ENCODE data around the gene GNAQ. TPM values are rescaled to one million over a fixed set of nuclear protein-coding genes. Genes with fewer than 3 reads are reported as not detected.
"Not testable (repeated sequence)": the region's sequence is repeated elsewhere in the genome, so short reads cannot be mapped to it uniquely, and the experiment has no call there.

Gene GNAQ
- total RNA-seq, 1 donor from 2014 or later: 12.2 TPM

DNA sequence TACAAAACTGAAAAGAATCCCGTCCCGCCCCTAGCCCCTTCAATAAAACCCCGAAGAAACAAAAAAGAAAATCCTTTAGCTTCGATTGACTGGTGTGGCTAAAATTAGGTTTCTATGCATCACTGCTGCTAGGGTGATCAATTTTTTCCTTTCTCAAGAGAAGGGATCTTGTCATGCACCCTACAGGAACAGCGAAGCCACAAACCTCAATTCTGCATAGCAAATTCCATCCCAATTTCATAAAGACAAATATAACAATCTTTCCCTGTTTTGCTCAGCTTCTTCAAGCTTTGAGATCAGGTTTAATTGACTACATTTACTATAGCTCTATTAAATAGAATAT, 313.3 kb downstream of the GNAQ start:
- ATAC-seq (ENCODE audit: poor library complexity); intact Hi-C loops (cut with DNase I); DNase-seq: not testable (repeated sequence)

DNA sequence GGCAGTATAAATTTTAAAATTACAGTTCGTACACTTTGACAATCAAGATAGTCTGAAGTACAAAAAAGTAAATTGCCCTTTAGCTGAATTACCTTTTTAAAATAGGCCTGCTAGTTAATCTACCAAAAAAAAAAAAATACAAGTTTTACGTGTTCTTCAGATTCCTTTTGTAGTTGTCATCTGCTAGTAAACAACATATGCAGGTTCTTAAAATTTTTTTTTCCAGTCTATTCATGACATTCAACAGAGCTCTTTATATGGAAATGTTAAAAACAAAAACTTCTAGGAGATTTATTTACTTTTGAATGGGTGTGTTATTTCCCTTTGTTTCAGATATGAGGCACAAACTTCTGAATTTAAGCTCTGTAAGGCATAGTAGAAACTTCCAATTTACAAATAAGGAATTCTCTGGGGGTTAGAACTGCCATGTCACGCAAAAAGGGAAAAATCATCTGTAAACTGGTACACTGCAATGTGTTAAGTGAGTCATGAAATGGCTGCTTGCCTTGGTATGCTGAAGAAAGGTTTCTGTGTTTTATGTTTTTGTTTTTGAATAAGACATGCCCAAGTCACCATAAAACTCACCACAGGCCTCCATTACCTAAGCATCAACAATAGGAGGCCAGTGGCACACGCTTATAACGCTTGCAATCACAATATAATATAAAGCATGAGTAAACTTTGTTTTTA, 313.9 kb downstream of the GNAQ start:
- DNase-seq; ATAC-seq (ENCODE audit: poor library complexity); intact Hi-C loops (cut with DNase I): not testable (repeated sequence)

DNA sequence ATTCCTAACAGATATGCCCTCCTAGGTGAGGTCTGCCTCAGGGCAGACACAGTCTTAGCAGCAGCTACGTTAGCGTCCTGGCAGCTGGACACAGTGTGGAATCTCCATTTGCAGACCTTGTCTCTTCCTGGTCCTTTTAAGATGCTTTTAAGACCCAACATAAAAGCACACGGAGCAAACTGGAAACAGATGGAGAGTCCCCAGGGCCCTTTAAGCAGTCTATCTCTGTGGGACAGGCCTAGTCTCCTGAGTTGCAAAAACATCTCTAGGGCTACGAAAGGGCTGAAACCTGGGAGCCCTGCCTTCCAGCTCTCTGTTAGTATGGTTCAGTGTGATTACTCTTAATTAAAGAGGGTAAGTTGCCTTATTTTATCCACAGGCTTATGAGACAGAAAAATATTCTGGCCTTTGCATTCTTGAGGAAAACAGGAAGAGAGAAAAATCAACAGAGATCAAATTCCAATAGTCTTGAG, 317.5 kb downstream of the GNAQ start:
- ATAC-seq (ENCODE audit: poor library complexity) (no peak), DNase-seq (no peak)
- intact Hi-C loops (cut with DNase I): loop anchor here (5.0 kb wide), 1 partner anchor 413 kb away; no protein-coding TSS in a partner anchor

DNA sequence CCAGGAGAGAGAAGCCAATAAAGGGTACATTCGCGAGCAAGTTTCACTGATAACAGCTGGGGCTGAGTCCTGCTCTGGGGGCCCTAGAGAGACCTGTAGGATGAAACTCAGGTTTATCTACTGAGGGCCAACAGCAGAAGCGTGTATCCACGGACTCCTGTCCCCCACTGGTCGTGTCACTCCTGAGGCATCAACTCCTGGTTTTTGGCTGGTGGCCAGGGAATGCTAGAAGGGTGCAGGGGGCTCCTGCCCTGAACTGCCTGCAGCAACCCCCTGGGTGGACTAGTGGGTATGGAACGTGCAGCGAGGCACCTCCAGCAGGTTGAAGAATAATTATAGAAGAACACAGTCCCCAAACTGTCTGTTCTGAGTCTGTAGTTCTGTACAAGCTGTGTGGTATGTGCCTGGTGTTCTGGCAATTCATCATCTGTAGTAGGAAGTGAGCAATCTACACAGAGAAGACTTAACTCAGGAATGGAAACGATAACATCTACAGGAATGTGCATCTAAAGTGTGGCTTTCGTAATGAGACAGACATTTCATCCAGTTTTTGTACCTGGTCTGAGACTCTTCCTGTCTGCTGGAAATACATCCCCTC, 319.0 kb downstream of the GNAQ start:
- DNase-seq (no peak), ATAC-seq (ENCODE audit: poor library complexity) (no peak)
- intact Hi-C loops (cut with DNase I): loop anchor here (5.0 kb wide), 1 partner anchor 415 kb away; no protein-coding TSS in a partner anchor

DNA sequence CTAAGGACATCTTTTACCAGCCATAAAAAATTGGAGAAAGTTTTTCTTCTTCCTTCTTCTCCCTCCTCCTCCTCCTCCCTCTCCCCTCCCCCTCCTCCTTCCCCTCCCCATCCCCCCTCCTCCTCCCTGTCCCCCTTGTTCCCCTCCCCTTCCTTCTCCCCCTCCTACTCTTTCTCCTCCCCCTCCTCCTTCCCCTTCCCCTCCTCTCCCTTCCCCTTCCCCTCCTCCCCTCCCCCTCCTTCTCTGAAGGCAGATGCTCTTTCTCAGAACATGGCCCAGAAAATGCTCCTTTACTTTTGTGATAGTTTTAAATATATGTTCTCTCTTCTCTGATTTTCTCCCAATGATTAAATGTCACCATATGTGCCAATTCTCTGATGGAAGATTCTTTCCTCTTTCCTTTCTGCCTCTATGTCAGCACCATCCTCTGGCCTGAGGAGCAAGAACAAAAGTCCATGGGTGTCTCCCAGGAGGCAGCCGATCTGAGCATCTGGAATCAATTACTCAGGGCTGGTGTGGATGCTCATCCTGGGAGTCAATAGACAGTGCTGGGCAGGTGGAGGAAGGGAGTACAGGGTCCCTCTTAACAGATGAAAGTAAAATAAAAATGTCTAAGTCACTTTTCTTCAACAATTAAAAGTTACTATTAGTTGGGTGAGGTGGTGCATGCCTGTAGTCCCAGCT, 320.5 kb downstream of the GNAQ start:
- intact Hi-C loops (cut with DNase I): loop anchor here (5.0 kb wide), 1 partner anchor 416 kb away; no protein-coding TSS in a partner anchor
- ATAC-seq (ENCODE audit: poor library complexity) (no peak), DNase-seq (no peak)

DNA sequence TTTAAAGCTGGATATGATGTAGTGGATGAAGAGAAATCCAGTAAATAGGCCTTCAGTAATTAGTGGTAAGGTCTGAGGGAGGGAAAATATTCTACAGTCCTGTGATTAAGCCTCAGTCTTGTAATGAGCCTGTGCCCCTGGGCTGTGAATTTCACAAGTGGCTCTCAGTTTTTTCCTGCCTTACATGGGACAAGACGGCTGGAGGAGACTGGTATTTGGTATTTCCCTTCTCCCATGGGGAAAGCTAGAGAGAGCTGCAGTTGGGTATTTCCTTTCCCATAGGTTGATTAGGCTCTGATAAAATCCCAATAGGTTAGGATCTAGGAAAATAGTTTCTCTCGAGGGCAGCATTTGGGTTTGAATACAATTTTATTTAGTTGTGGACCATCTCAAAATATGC, 321.3 kb downstream of the GNAQ start:
- ATAC-seq (ENCODE audit: poor library complexity) (no peak), DNase-seq (no peak)
- intact Hi-C loops (cut with DNase I): loop anchor here (5.0 kb wide), 1 partner anchor 417 kb away; no protein-coding TSS in a partner anchor

DNA sequence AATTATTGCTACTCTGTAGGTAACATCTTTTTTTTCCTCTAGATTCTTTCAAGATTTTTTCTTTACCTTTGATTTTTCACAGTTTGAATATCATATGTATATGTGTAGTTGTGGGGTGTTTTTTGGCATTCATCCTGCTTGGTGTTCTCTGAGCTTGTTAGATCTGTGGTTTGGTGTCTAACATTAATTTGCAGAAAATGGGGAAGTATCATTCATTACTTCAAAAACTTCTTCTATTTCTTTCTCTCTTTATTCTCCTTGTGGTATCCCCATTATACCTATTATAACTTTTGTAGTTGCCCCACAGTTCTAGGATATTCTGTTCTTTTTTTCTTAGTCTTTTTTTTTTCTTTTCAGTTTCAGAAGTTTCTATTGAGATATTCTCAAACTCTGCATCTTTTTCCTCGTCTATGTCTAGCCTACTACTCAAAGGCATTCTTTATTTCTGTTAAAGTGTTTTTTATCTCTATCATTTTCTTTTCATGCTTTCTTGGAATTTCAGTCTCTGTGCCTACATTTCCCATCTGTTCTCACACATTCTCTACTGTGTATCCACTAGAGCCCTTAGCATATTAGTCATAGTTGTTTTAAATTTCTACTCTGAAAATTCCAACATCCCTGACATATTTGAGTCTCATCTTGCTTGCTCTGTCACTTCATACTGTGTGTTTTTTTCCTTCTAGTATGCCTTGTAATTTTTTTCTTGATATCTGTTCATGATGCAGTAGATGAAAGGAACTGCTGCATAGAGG, 323.4 kb downstream of the GNAQ start:
- intact Hi-C loops (cut with DNase I): no loop called here
- DNase-seq: no peak
- no peak for ATAC-seq (ENCODE audit: poor library complexity)

DNA sequence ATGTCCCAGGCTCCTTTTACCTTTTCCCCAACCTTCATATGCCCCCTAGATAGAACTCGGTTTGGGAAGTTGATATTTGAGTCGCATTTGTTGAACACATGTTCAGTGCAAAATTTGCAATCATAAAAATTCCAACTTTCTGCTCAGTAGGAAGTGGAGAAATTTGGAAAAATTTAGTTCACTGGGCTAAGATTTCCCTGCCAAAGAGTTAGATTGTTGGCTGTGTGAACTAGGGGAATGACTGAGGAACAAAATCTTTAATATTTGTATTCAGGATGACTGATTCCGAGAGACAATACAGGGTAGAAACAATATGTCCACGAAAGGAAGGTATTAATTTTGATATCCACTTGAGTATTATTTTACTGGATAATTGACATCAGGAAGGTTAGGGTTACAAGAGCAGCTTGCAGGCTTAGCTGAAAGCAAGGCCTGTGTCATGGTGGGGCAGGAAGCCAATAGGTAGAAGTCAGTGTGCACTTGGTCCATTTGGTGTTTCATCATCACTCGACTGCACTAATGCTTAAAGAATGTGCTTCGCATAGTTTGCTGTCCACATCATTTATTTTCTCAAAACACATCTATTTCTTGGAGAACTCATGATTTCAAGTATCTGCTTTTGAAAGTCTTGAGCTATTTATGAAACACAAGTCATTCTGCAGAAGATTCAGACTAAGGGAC, 324.1 kb downstream of the GNAQ start:
- DNase-seq (peak; percentile 62), ATAC-seq (ENCODE audit: poor library complexity) (peak; percentile 91)
- intact Hi-C loops (cut with DNase I): no loop called here

DNA sequence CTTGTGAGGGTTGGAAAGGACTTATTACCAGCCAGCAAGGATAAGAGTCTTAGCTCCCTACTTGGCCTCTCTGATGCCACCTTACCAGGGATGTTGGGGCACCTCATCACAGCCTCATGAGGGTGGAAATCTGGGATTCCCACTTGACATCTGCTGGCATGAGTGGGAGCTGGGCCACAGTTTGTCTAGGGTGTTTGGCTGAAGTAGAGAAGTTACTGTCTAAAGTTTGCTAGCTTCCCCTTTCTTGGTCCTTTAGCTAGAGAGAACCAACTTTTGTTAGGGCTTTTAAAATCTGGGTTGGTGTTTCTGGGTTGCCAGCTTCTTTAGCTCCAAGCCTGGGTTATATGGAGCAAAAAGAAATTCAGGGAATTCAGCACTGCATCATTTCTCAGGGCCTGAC, 326.0 kb downstream of the GNAQ start:
- ATAC-seq (ENCODE audit: poor library complexity): no peak

DNA sequence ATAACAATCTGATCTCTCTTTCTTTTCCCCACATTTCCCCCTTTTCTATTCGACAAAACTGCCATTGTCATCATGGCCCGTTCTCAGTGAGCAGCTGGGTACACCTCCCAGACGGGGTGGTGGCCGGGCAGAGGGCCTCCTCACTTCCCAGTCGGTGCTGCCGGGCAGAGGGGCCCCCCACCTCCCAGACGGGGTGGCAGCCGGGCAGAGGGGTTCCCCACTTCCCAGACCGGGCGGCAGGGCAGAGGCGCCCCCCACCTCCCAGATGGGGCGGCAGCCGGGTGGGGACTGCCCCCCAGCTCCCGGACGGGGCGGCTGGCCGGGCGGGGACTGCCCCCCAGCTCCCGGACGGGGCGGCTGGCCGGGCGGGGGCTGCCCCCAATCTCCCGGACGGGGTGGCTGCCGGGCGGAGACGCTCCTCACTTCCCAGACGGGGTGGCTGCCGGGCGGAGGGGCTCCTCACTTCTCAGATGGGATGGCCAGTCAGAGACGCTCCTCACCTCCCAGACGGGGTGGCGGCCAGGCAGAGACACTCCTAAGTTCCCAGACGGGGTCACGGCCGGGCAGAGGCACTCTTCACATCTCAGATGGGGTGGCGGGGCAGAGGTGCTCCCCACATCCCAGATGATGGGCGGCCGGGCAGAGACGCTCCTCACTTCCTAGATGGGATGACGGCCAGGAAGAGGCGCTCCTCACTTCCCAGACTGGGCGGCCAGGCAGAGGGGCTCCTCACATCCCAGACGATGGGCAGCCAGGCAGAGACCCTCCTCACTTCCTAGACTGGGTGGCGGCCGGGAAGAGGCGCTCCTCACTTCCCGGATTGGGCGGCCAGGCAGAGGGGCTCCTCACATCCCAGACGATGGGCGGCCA, 328.9 kb downstream of the GNAQ start:
- intact Hi-C loops (cut with DNase I); ATAC-seq (ENCODE audit: poor library complexity); DNase-seq: not testable (repeated sequence)

More for the DNA sequence above, 326.0 kb downstream of the GNAQ start:
- no peak for DNase-seq
- intact Hi-C loops (cut with DNase I): no loop called here

DNA sequence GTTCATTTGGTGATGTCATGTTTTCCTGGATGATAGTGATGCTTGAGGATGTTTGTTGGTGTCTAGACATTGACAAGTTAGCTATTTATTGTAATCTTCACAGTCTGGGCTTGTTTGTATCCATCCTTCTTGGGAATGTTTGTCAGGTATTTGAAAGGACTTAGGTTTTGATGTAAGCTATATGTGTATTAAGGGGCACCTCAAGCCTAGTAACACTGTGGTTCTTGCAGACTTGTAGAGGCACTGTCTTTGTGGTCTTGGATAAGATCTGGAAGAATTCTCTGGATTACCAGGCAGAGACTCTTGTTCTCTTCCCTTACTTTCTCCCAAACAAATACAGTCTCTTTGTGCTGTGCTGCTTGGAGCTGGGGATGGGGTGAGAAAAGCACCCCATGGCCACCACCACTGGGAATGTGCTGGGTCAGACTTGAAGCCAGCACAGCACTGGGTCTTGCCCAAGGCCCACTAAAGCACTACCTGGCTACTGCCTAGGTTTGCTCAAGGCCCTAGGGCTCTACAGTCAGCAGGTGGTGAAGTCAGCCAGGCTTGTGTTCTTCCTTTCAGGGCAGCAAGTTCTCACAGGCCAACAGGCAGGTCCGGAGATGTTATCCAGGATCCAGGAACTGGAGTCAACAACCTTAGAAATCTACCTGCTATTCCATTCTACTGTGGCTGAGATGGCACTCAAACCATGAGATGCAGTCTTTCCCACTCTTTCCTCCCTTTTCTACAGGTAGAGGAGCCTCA, 334.2 kb downstream of the GNAQ start:
- intact Hi-C loops (cut with DNase I): no loop called here
- DNase-seq: no peak
- no peak for ATAC-seq (ENCODE audit: poor library complexity)

DNA sequence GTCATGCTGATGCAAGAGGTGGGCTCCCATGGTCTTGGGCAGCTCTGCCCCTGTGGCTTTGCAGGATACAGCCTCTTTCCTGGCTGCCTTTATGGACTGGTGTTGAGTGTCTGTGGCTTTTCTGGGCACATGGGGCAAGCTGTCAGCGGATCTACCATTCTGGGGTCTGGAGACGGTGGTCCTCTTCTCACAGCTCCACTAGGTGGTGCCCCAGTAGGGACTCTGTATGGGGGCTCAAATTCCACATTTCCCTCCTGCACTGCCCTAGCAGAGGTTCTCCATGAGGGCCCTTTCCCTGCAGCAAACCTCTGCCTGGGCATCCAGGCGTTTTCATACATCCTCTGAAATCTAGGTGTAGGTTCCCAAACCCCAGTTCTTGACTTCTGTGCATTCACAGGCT, 340.9 kb downstream of the GNAQ start:
- ATAC-seq (ENCODE audit: poor library complexity); intact Hi-C loops (cut with DNase I); DNase-seq: not testable (repeated sequence)

DNA sequence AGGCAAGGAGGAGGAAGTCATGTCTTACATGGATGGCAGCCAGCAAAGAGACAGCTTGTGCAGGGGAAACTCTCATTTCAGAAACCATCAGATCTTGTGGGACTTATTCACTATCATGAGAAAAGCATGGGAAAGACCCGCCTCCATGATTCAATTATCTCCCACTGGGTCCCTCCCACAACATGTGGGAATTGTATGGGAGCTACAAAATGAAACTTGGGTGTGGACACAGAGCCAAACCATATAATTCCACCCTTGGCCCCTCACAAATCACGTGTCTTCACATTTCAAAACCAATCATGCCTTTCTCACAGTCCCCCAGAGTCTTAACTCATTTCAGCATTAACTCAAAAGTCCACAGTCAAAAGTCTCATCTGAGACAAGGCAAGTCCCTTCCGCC, 341.5 kb downstream of the GNAQ start:
- DNase-seq; ATAC-seq (ENCODE audit: poor library complexity); intact Hi-C loops (cut with DNase I): not testable (repeated sequence)

DNA sequence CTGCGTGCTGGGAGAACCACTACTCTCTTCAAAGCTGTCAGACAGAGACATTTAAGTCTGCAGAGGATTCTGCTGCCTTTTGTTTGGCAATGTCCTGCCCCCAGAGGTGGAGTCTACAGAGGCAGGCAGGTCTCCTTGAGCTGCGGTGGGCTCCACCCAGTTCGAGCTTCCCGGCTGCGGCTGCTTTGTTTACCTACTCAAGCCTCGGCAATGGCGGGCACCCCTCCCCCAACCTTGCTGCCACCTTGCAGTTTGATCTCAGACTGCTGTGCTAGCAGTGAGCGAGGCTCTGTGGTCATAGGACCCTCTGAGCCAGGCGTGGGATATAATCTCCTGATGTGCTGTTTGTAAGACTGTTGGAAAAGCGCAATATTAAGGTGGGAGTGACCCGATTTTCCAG, 343.9 kb downstream of the GNAQ start:
- ATAC-seq (ENCODE audit: poor library complexity); intact Hi-C loops (cut with DNase I); DNase-seq: not testable (repeated sequence)

DNA sequence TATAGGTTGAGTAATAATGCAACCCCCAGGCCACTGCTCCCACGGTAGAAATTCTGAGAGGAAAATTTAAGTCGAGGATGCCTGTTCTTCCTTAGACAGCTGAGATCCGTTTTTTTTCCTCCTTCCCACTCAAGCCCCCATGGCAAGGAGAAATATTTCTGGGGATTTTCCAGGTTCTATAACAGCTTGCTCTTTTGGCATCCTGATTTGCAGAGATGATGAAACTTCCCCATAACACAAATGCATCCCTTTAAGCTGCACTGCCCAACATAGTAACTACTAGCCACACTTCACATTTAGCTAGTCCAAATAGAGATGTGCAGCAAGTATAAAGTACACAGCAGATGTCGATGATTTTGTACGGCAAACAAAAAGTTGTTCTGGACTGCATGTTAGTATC, 351.0 kb downstream of the GNAQ start:
- intact Hi-C loops (cut with DNase I): no loop called here
- DNase-seq (no peak), ATAC-seq (ENCODE audit: poor library complexity) (no peak)

DNA sequence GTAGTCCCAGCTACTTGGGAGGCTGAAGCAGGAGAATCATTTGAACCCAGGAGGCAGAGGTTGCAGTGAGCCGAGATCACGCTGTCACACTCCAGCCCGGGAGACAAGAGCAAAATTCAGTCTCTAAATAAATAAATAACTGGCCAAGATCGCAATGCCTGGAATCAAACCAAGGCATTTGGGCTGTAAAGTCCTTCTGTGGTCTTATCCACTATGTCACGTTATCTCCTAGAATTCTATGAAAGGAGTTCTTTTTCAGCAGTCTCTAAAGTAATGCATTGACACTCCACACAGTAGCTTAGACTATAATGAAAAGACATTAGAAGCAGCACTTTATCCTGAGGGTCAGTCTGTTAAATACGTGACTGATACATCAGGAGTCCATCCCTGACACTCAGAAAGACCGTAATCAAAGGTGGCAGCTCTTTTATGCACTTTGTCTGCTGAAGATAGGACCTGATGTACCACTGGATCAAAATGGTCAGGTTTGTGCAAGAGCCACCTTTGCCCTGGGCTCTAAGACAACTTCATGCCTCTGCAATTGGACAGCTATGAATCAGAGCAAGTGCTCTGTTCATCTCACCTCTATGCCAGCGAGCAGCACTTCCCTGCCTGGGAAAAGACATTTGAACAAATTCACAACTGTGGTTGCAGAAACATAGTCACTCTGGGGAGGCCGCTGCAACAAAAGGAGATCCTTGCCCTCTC, 351.8 kb downstream of the GNAQ start:
- ATAC-seq (ENCODE audit: poor library complexity) (no peak), DNase-seq (no peak)
- intact Hi-C loops (cut with DNase I): no loop called here
